GM19463 (cell line): ENCODE data around the gene LIN7B.
A peak's percentile ranks its signal among the peaks of the same experiment; 100 is the strongest.
"Not testable (repeated sequence)": the region's sequence is repeated elsewhere in the genome, so short reads cannot be mapped to it uniquely, and the experiment has no call there.

Source experiments
- ATAC-seq: cut with Tn5 transposase; IDR thresholded peaks from one replicate; pipeline ENCODE4 v1.9.1; 2021; ENCODE audit warnings: mild to moderate bottlenecking, moderate library complexity; ENCODE audit not compliant: unreplicated experiment

Gene LIN7B, protein sequence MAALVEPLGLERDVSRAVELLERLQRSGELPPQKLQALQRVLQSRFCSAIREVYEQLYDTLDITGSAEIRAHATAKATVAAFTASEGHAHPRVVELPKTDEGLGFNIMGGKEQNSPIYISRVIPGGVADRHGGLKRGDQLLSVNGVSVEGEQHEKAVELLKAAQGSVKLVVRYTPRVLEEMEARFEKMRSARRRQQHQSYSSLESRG

GRCh38 chr19:49113762-49114629, at the start of gene LIN7B:
TSS of gene LIN7B (plus strand) at chr19:49114370. CDS start at chr19:49114405, 35 bp downstream.
- peak; percentile 49 for ATAC-seq

- no peak for ATAC-seq
These were observed 49.2 kb upstream of the LIN7B start, which contains the start of gene NTF4 for GRCh38 chr19:49064768-49065611. TSS of gene NTF4 (minus strand) at chr19:49064818. CDS start at chr19:49061997, 2,821 bp downstream.

GRCh38 chr19:49065905-49066512, 48.2 kb upstream of the LIN7B start:
- ATAC-seq, result no peak

- ATAC-seq, result no peak
These were observed 46.6 kb upstream of the LIN7B start for GRCh38 chr19:49067554-49067953.

GRCh38 chr19:49069026-49069425, 45.1 kb upstream of the LIN7B start:
- ATAC-seq, result no peak

- no peak for ATAC-seq
These were observed 43.8 kb upstream of the LIN7B start for GRCh38 chr19:49070416-49070815.

DNA sequence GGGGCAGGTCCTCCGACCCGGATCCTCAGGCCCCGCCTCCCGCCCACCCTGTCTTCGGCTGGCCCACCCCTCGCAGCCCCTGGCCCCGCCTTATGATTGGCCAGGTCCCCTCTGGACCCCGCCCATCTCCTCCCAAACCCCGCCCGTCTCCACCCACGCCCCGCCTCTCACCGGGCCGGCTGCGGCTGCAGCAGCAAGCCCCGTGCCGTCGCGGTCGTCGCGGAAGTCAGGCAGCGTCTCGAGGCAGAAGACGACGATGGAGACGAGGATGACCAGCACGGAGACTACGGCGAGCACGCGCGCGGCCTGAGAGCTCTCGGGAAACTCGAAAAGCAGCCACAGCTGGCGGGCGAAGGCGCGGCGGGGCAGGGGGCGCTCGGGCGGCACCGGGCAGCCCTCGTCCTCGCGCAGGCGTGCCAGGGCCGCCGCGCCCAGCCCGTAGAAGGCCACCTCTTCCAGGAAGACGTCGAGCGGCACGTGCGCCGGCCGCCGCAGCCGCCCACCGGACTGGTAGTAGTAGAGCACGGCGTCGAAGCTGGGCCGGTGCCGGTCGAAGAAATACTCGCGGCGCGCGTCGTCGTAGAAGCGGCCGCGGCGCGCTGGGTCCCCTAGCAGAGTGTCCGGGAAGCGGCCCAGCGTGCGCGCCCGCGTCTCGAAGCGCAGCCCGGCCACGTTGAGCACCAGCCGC, 42.2 kb upstream of the LIN7B start:
- ATAC-seq, result no peak

GRCh38 chr19:49073514-49074378, 40.4 kb upstream of the LIN7B start:
- ATAC-seq, result no peak

- ATAC-seq, result not testable (repeated sequence)
These were observed 39.3 kb upstream of the LIN7B start for GRCh38 chr19:49074869-49075268.

DNA sequence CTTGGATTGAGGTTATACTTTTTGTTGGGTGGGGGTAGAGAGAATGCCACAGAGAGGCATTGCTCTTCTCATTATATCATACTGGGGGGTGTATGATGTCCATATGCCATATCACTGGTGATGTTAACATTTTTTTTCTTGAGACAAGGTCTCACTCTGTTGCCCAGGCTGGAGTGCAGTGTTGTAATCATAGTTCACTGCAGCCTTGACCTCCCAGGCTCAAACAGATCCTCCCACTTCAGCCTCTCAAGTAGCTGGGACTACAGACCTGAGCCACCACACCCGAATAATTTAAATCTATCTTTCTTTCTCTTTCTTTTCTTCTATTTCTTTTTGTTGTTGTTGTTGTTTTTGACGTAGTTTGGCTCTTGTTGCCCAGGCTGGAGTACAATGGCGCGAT, 33.8 kb upstream of the LIN7B start:
- ATAC-seq, result no peak

GRCh38 chr19:49081273-49081672, 32.9 kb upstream of the LIN7B start:
- ATAC-seq, result no peak

- ATAC-seq, result no peak
These were observed 29.8 kb upstream of the LIN7B start for GRCh38 chr19:49084206-49085019.

DNA sequence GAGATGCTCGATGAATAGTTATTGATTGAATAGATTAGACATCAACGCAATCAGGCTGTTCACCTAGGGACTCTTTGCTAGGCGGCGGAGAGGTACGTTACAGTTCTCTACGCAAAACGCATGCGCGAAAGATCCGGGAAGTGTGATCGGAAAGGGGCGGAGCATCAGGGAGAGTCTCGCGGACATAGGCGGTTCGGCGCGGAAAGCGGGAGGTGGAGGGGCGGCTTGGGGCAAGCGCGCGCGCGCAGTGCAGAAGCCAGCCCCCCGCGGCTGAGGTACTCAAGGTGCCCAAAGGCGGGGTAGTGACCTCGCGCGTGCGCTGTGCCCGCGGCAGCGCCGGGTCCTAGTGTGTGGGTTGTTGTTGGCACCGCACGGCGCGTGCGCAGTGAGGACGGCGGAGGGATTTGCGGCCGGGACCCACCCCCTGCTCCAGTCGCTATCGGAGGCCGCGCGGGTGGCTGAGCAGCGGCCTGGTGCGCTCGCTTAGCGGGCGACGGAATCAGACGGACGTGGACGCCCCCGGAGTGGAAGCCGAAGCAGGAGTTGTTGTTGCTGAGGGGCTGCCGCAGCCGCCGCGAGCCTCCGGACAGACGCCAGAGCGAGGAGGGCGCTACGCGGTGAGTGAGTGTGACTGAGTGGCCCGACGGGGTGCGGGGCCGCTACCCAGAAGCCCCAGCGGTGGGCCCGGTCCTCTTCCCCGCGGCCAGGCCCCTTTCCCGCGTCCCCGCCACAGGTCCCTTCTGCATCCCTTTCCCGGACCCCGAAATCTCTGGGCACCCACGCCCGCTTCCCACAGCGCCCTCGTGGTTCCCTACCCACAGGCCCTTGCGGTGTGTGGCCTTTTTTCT, 28.9 kb upstream of the LIN7B start, which contains the start of gene SNRNP70:
SNRNP70 (plus strand) TSS at position 432 of the 848 bp plus-strand sequence. CDS start 964 bp downstream, outside the sequence.
- ATAC-seq, result peak; percentile 80

DNA sequence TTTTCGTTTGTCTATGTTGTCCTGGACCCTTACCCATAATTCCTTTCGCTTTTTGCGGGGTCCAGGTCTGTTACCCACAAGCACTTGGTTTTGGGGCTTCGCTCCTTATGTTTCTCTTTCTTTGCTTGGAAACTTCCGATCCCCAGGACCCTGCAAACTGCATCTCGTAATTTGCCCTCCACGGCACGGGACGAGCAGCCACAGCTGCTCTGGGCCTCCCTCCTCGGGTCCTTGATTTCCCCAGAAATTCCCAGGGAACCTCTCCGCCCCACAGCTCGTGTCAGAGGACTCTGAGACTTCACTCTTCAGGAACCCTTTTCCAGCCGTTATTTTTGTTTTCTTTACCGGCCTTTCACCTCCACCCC, 28.3 kb upstream of the LIN7B start:
- no peak for ATAC-seq

GRCh38 chr19:49086296-49086695, 27.9 kb upstream of the LIN7B start:
- no peak for ATAC-seq

- ATAC-seq, result no peak
These were observed 22.7 kb upstream of the LIN7B start for GRCh38 chr19:49091391-49092038.

DNA sequence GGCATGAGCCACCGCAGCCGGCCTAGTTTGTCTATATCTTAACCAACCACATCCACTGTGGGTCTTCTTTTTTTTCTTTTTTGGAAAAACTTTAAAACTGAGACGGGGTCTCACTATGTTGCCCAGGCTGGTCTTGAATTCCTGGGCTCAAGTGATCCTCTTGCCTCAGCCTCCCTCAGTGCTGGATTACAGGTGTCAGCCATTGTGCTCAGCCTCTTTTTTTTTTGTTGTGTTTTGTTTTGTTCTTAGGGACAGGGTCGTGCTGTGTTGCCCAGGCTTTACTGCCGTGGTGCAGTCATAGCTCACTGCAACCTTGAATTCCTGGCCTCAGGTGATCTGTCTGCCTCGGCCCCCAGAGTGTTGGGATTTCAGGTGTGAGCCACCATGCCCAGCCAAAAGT, 21.5 kb upstream of the LIN7B start:
- no peak for ATAC-seq
